ENCODE measurements around the gene P2RY1. TPM values are rescaled to one million over a fixed set of nuclear protein-coding genes. Genes with fewer than 3 reads are reported as not detected.

Gene P2RY1
- total RNA-seq, 1 donor from 2014 or later = 2.1 TPM

GRCh38 chr3:152879790-152880174 lies 44.9 kb downstream of the P2RY1 start:
- H3K36me3 Mint-ChIP-seq (ENCODE audit: insufficient read depth) = no peaks in the 10 kb centered on the region
- TF ChIP-seq CTCF (IDR thresholded peaks at IDR 0.05; ENCODE audit: unreplicated experiment) = no peak
- H3K4me3 Mint-ChIP-seq (ENCODE audit: low read depth) = no peak overlapping the region
- H3K4me1 Mint-ChIP-seq (ENCODE audit: low read depth) = peaks cover 6% of the 10 kb centered on the region
- peaks cover 11% of the 10 kb centered on the region for H3K9me3 Mint-ChIP-seq (ENCODE audit: low read depth)
- H3K27me3 Mint-ChIP-seq = peaks cover 38% of the 10 kb centered on the region
- DNase-seq (ENCODE audit: low spot score, unreplicated experiment) = no peak
- no peak overlapping the region for H3K27ac Mint-ChIP-seq

- DNase-seq (ENCODE audit: low spot score, unreplicated experiment) = no peak
- Mint-ChIP-seq H3K4me1 (ENCODE audit: low read depth) (peaks cover 6% of the 10 kb centered on the region), H3K4me3 (ENCODE audit: low read depth) (no peak overlapping the region), H3K36me3 (ENCODE audit: insufficient read depth) (no peaks in the 10 kb centered on the region), H3K27ac (no peak overlapping the region), H3K27me3 (peaks cover 34% of the 10 kb centered on the region), H3K9me3 (ENCODE audit: low read depth) (no peaks in the 10 kb centered on the region)
- no peak for TF ChIP-seq CTCF (IDR thresholded peaks at IDR 0.05; ENCODE audit: unreplicated experiment)
Observed at GRCh38 chr3:152885076-152885475, 50.1 kb downstream of the P2RY1 start.

Measured in progenitor cell of endocrine pancreas (in vitro differentiated cells).